Activated effector memory CD4-positive, alpha-beta T cell treated with anti-CD3 and anti-CD28 coated beads, Interleukin-2, amount 50 U/mL, for 16 hours (primary cell): ENCODE results near the gene ELMO3.

ENCODE experiments used
- DNase-seq: peaks from one replicate; pipeline ENCODE4 v3.0.0-alpha.2; 2020

The ELMO3 gene

GRCh38 chr16:67163999-67164558 lies 34.9 kb upstream of the ELMO3 start:
- DNase-seq = no peak

DNA sequence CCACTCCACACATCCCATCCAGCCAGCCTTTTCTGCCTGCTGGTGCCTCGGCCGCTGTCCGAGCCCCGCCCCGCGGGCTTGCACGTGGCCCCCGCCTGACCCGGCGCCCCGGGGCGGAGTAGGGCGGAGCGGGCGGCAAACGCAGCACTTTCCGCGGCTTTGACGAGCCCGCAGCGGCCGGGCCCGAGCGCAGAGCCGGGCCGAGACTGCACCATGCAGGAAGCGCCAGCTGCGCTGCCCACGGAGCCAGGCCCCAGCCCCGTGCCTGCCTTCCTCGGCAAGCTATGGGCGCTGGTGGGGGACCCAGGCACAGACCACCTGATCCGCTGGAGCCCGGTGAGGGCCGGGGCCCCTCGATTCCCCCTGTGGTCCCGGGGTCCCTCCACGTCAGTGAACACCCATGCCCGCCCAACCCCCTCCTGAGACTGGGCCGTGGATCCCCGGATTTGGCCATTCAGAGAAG lies 34.3 kb upstream of the ELMO3 start, which contains the start of gene HSF4:
HSF4 (plus strand) TSS at position 147 of the 463 bp plus-strand sequence; CDS start at position 214, 67 bp downstream.
- no peak for DNase-seq

- no peak for DNase-seq
These were observed 33.5 kb upstream of the ELMO3 start for GRCh38 chr16:67165121-67166078.

DNA sequence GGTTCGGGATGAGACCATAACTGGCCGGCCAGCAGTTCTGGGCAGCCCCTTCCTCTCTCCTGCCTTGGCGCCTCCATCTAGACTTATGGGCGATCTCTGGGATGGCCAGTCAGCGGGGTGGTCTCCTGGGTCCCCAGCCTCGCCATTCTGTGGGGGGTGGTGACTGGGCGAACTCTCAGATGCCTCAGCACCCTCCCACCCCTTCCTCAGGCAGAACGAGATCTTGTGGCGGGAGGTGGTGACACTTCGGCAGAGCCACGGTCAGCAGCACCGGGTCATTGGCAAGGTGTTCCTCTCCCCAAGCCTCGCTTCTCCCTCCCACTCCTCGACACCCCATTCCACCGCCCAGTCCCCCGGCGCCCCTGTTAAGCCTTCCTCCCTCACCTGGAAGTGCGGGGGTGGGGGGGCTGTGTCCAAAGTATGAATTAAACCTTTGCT lies 32.8 kb upstream of the ELMO3 start:
- no peak for DNase-seq

GRCh38 chr16:67166598-67167168 lies 32.2 kb upstream of the ELMO3 start:
- DNase-seq = no peak

GRCh38 chr16:67167588-67167987 lies 31.3 kb upstream of the ELMO3 start:
- DNase-seq = no peak

- DNase-seq = no peak
These were observed 29.9 kb upstream of the ELMO3 start for GRCh38 chr16:67169011-67169451.

GRCh38 chr16:67169642-67170167 lies 29.2 kb upstream of the ELMO3 start:
- peak; percentile 75 for DNase-seq

GRCh38 chr16:67170168-67170948 lies 28.6 kb upstream of the ELMO3 start, which contains the start of gene NOL3:
Gene NOL3 (plus strand): TSS chr16:67170538.
- peak; percentile 71 for DNase-seq

DNA sequence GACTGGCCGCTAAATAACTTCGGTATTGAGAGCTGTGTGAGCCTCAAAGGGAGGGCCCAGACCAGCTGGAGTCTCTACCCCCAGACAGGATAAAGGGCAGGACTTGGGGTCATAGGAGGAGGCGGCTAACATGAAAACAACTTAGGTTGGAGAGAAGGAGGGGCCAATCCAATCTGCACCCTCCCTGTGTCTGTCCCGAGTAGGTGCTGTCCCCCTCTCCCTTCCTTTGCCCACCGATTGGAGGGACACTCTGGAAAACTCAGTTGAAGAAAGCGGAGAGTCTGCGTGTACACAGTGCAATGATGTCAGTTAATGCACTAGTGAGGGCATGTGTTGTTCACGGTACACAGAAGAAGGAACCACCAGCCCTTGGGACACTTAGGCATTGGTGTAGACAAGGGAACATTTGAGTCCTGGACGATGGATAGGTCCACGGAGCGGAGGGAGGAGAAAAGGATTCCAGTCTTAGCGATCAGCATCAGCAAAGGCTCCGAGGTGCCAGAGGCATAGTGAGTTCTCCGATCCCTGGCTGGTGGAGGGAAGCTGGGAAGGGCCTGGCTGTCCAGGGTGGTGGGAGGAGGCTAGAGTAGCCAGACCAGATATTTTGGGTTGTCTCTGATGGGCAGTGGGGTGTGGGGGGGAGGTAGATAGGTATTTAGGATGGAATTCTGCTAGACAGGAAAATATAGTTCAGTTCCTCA lies 27.8 kb upstream of the ELMO3 start:
- DNase-seq = no peak

DNA sequence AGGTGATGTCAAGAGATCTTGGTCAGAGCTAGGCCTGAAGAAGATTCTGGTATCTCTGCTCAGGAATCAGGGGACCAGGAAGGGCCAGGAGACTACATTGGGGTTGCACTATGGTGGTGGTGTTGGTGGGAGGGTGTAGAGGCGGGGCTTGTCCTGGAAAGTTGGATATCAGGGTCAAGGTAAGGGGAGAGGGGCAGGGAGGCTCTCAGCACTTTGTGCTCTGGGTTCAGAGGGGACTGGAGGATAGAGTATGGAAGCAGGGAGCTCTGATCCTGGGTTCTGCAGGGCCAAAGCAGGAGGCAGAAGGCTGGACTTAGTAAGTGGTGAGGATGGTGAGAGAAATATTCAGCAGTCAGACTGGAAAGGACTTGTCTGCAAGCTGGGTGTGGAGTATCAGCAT lies 25.6 kb upstream of the ELMO3 start:
- no peak for DNase-seq

DNA sequence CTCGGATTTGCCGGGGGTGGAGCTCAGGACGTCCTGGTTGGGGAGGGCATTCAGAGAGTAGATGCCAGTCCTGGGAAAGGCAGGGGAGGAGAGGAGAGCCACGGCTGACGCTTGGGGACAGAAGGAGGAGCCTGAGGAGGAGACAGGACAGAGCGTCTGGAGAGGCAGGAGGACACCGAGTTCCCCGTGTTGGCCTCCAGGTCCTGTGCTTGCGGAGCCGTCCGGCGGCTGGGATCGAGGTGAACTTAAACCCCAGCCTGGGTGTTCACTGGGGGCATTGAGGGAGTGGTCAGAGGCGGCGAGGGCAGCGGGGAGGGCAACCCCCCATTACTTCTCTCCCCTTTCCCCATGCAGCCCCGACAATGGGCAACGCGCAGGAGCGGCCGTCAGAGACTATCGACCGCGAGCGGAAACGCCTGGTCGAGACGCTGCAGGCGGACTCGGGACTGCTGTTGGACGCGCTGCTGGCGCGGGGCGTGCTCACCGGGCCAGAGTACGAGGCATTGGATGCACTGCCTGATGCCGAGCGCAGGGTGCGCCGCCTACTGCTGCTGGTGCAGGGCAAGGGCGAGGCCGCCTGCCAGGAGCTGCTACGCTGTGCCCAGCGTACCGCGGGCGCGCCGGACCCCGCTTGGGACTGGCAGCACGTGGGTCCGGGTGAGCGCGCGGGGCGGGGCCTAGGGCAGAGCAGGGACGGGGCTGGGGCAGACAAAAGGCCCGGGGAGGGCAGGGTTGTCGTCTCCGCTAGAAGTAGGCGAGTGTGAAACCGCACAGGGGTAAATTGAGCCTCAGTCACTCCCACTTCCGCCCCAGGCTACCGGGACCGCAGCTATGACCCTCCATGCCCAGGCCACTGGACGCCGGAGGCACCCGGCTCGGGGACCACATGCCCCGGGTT lies 24.9 kb upstream of the ELMO3 start:
- peak; percentile 88 for DNase-seq

DNA sequence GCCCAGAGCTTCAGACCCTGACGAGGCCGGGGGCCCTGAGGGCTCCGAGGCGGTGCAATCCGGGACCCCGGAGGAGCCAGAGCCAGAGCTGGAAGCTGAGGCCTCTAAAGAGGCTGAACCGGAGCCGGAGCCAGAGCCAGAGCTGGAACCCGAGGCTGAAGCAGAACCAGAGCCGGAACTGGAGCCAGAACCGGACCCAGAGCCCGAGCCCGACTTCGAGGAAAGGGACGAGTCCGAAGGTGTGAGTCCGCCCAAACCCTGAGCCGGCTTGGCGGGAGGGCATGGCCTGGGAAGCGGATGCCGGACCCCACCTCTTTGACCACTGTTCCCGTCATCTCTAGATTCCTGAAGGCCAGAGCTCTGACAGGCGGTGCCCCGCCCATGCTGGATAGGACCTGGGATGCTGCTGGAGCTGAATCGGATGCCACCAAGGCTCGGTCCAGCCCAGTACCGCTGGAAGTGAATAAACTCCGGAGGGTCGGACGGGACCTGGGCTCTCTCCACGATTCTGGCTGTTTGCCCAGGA lies 24.2 kb upstream of the ELMO3 start:
- no peak for DNase-seq

GRCh38 chr16:67176662-67177061 lies 22.3 kb upstream of the ELMO3 start:
- no peak for DNase-seq

DNA sequence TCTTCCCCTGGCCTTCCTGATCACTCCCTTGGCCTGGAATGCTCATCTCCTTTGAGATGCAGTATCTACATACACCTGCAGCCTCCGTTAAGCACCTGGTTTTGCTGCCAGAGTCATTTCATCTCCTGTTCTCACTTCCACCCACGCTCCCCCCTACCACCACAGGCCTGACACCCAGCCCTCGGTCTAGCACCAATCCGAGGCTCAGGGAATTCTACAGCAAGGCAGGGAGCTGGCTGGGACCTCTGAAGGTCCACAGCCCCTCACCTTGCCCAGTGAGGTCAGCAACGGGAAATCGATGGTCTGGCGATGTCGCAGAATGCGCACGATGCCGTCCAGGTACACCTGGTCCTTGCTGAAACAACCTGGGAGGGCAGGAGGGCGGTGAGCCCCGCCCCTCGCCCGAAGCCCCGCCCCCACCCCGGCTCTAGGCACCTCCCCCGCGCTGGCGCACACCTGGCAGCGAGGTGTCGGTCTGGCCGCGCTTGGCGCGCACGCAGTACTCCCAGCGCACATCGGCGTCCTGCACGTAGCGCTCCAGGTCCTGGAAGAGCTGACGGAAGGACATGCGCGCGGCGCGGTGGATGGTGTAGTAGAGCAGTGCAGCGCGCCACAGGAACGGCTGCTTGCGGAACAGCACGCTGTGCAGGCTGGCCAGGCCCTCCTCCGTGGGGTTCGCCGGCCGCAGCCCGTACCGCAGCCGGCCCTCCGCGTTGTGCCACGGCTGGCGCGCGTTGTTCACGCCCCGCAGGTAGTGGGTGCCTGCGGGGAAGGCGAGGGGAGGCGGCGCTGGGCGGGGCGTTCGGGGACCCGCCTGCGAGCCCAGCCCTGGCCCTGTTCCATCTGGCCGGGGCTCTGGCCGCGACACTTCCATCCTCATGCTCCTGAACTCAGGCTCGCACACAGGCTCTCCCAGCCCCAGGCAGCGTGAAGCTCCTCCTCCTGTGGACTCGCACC lies 20.9 kb upstream of the ELMO3 start:
- DNase-seq = peak; percentile 79

GRCh38 chr16:67179421-67180080 lies 19.4 kb upstream of the ELMO3 start:
- DNase-seq = no peak

DNA sequence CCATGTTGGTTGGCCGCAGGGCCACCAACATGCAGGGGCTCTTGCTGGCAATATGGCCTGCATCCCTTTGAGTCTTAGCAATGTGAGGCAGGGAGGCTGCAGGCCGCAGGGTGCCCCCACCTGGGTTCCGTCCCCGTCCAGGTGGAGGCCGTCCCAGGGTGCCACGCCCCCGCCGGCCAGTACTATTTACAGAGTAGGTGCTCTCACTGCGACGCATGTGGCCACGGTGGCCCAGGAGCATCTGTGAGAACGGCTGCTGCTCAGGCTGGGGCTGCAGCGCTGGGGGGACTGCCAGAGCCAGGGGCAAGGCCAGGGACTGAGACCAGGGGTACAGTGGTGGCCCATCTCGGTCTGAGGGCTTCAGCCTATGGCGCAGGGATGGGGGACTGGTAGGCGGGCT lies 18.8 kb upstream of the ELMO3 start:
- no peak for DNase-seq

GRCh38 chr16:67181346-67181745 lies 17.6 kb upstream of the ELMO3 start:
- DNase-seq = no peak

- no peak for DNase-seq
These were observed 16.6 kb upstream of the ELMO3 start for GRCh38 chr16:67182288-67182687.
